GM12872 (cell line): ENCODE results near the gene TMEM126B.
A peak's percentile ranks its signal among the peaks of the same experiment; 100 is the strongest.

Source experiments
- TF ChIP-seq, protein P1 (sequence below): IDR thresholded peaks from 3 replicates; pipeline ENCODE4 v1.5.1; 2011; ENCODE audit warnings: low read depth, mild to moderate bottlenecking, low read length, moderate library complexity; ENCODE audit not compliant: insufficient read depth

Gene TMEM126B

DNA sequence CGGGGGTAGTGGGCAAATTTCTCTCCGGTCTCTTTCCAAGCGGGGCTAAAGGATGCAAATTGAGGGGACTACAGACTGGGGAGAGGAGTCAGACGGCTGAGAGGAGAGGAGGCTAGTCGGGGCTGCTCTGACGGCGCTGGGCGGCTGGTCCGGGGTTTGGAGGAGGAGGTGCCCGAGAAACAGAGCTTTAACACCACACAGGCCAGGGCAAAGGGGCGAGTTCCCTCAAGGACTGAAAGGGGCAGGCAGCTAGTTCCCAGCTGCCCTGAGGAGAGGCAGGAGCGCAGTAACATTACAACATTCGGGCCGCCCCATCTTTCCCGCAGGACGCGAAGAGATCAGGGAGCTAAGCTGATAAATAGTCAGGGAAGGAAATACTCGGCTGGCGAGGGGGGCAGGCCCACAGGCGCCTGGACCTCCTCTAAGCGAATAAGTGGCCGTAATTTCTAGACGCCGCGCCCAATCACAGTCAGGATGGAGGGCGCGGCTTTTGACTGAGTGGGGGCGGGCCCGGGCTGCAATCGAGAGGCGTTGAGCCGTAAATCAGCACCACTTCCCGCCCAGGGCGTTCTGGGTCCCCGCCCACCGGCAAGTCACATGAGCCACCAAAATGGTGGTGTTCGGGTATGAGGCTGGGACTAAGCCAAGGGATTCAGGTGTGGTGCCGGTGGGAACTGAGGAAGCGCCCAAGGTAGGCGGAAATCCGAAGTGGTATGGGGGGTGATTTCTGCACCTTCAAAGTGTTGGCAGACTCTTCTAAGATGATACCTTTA is at the start of gene TMEM126B:
Gene TMEM126B, plus strand, starts transcription at position 596 of the 773 bp plus-strand sequence. Its CDS starts 15 bp downstream, at position 611.
- TF ChIP-seq, protein P1, sequence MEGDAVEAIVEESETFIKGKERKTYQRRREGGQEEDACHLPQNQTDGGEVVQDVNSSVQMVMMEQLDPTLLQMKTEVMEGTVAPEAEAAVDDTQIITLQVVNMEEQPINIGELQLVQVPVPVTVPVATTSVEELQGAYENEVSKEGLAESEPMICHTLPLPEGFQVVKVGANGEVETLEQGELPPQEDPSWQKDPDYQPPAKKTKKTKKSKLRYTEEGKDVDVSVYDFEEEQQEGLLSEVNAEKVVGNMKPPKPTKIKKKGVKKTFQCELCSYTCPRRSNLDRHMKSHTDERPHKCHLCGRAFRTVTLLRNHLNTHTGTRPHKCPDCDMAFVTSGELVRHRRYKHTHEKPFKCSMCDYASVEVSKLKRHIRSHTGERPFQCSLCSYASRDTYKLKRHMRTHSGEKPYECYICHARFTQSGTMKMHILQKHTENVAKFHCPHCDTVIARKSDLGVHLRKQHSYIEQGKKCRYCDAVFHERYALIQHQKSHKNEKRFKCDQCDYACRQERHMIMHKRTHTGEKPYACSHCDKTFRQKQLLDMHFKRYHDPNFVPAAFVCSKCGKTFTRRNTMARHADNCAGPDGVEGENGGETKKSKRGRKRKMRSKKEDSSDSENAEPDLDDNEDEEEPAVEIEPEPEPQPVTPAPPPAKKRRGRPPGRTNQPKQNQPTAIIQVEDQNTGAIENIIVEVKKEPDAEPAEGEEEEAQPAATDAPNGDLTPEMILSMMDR: no peak

- TF ChIP-seq, protein P1: no peak
Measured at GRCh38 chr11:85582111-85582510, 46.3 kb upstream of the TMEM126B start.

- TF ChIP-seq, protein P1: no peak
Measured at GRCh38 chr11:85589373-85589772, 39.0 kb upstream of the TMEM126B start.

DNA sequence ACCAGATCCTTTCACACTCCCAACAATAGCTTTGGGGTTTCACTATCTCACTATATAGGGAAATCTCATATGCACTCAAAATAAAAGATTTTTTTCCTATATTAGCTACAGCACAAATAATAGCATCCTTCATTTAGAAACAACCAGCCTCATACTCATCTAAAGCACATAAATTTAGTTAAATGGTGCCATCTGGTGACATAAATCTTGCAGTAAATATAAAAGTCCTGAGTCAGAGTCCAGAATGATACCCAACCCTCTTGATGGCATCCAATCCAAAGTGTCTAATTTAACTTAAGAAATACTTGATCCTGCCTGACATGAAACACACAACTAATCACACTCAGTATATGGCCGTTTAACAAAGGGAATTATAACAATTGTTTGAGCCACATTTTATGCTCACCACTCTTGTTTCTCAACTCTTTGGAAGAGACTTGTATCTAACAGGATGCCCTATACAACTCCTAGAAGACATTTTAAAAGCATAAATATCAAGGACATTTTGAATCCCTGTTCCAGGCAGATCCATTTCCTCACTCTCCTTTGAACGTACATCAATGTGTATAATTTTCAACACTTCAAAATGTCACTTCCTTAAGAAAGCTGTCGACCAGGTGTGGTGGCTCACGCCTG is 37.4 kb upstream of the TMEM126B start:
- TF ChIP-seq, protein P1: no peak

DNA sequence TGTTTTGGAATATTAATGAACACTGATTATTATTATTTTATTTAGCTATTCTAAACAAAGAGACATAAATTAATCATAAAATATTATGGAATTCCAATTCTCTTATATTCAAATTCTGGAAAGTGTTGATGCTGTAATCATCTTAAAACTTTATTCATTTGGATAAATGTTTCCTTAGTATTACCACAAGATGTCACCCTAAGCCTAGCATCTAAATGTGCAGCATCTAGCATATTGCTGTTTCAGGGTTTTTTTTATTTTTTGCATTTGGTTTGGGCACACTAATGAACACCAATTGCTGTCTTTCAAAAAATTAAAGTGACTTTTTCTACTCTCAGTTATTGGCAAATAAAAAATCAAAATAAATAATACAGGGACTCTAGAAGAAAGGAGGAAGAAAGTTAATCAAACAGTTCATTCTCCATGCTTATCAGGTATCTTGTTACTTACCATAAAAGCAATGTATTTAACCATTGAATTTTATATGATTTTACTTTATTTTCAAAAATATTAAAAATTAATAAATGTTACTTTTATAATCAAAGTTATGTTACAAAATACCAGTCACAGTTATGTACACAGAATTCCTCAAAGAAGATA is 33.0 kb upstream of the TMEM126B start:
- TF ChIP-seq, protein P1: peak; percentile 40; the same call in 1 of the 3 replicates

DNA sequence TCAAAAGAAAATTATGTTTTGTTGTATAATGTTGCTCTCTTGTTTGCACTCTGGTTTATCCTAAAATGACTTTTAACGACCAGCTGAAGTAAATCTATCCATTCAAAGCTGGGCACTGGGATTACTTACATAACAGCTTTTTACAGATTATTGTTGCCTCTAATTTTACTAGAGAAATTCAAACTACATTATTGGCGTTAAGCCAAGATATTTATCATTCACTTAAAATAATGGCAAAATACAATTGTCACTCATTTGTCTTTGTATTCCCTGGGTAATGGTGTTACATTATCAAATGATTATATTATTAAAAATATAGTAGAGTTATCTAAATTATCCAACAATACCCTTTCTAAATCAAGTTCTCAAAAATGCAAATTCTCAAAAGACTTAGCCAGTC is 31.5 kb upstream of the TMEM126B start:
- TF ChIP-seq, protein P1: no peak

- TF ChIP-seq, protein P1: no peak
Measured at GRCh38 chr11:85599083-85599482, 29.3 kb upstream of the TMEM126B start.
